Hepatocyte (in vitro differentiated cells): ENCODE results near the gene FH.

ENCODE experiments used
- EZH2 ChIP-seq: fragments of 200-600 bp; sonication (generic); IDR thresholded peaks from 2 replicates; pipeline ENCODE4 v1.6.1; 2016; ENCODE audit warnings: antibody characterized with exemption, mild to moderate bottlenecking, borderline replicate concordance
- TF ChIP-seq, protein P1 (sequence below): fragments of 200-600 bp; sonication (generic); IDR thresholded peaks from 2 replicates; pipeline ENCODE4 v1.5.1; 2016; ENCODE audit warnings: antibody characterized with exemption, mild to moderate bottlenecking; ENCODE audit not compliant: poor library complexity

DNA sequence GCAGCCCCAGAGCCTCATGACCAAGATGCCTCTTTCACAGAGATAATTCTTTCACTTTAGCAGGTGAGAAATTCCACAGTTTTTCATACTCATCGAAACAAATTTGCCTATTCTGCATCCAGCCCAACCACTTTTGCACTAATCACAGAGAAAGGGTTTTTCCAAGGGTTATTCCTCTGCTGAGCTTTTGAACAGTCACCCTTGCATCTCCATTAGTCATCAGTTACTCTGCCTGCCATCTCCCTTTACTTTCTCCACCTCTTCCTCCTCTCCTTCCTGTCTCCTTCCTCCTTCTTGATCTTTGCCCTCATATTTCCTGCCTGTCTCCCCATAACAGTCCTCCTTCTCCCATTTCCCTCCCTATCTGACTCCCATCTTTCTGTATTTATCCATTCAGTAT lies 43.9 kb downstream of the FH start:
- TF ChIP-seq, protein P1, sequence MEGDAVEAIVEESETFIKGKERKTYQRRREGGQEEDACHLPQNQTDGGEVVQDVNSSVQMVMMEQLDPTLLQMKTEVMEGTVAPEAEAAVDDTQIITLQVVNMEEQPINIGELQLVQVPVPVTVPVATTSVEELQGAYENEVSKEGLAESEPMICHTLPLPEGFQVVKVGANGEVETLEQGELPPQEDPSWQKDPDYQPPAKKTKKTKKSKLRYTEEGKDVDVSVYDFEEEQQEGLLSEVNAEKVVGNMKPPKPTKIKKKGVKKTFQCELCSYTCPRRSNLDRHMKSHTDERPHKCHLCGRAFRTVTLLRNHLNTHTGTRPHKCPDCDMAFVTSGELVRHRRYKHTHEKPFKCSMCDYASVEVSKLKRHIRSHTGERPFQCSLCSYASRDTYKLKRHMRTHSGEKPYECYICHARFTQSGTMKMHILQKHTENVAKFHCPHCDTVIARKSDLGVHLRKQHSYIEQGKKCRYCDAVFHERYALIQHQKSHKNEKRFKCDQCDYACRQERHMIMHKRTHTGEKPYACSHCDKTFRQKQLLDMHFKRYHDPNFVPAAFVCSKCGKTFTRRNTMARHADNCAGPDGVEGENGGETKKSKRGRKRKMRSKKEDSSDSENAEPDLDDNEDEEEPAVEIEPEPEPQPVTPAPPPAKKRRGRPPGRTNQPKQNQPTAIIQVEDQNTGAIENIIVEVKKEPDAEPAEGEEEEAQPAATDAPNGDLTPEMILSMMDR: no peak
- TF ChIP-seq EZH2: no peak
